ENCODE measurements around the gene DLX6. TPM values are rescaled to one million over a fixed set of nuclear protein-coding genes. Genes with fewer than 3 reads are reported as not detected.
A peak's percentile ranks its signal among the peaks of the same experiment; 100 is the strongest.

DLX6 gene
- total RNA-seq, 1 experiment from 2014 or later: 17.9 TPM

- Histone ChIP-seq H3K9me3 (ENCODE audit: low read depth, low read length, poor library complexity, severe bottlenecking) (no peaks in the 10 kb centered on the region), H3K27ac (ENCODE audit: low read depth, low read length, poor library complexity, severe bottlenecking) (peak overlapping the region; percentile 81), H3K36me3 (ENCODE audit: insufficient read depth, low read length, poor library complexity, severe bottlenecking) (peaks cover 14% of the 10 kb centered on the region), H3K27me3 (replicated peaks; ENCODE audit: insufficient read depth, low read depth, low read length, poor library complexity) (peaks cover 10% of the 10 kb centered on the region), H3K4me3 (ENCODE audit: low read depth, low read length, poor library complexity, severe bottlenecking) (peak overlapping the region; percentile 57), H3K4me1 (ENCODE audit: insufficient read depth, low read length, poor library complexity, severe bottlenecking) (peaks cover 25% of the 10 kb centered on the region)
- intact Hi-C loops (cut with micrococcal nuclease; ENCODE audit: unreplicated experiment): loop anchor here (5.0 to 10.0 kb wide), 2 partner anchors 61 to 189 kb away; no protein-coding TSS in a partner anchor
- no TSS peak for BruUV-seq (replicated peaks)
- TF ChIP-seq CTCF (conservative IDR thresholded peaks at IDR 0.05; ENCODE audit: low read depth, low read length) (no peak), EZH2 (IDR thresholded peaks at IDR 0.05; ENCODE audit: borderline replicate concordance, low read depth, low read length, poor library complexity, severe bottlenecking) (no peak)
- ChIA-PET POLR2A (ENCODE audit: low non-redundant PET) (interaction anchor here (0.6 kb wide), 1 partner anchor 13 kb away, joined by 5 read pairs; no protein-coding TSS in a partner anchor), CTCF (interaction anchor here (1.3 to 1.5 kb wide), 2 partner anchors 18 to 21 kb away, joined by 4 to 9 read pairs; partner anchors contain the start of gene DLX5)
- peak; percentile 75 for DNase-seq (ENCODE audit: low spot score)
Measured at GRCh38 chr7:97006055-97006815, 882 bp downstream of the DLX6 start.

- DNase-seq (ENCODE audit: low spot score): no peak
- no peaks in the 10 kb centered on the region for H3K9me3 ChIP-seq (ENCODE audit: low read depth, low read length, poor library complexity, severe bottlenecking)
- H3K4me1 ChIP-seq (ENCODE audit: insufficient read depth, low read length, poor library complexity, severe bottlenecking): peaks cover 31% of the 10 kb centered on the region
- intact Hi-C loops (cut with micrococcal nuclease; ENCODE audit: unreplicated experiment): loop anchor here (5.0 to 10.0 kb wide), 2 partner anchors 62 to 190 kb away; no protein-coding TSS in a partner anchor
- no TSS peak for BruUV-seq (replicated peaks)
- H3K4me3 ChIP-seq (ENCODE audit: low read depth, low read length, poor library complexity, severe bottlenecking): peak overlapping the region; percentile 57
- H3K27me3 ChIP-seq (replicated peaks; ENCODE audit: insufficient read depth, low read depth, low read length, poor library complexity): peaks cover 17% of the 10 kb centered on the region
- H3K27ac ChIP-seq (ENCODE audit: low read depth, low read length, poor library complexity, severe bottlenecking): peak overlapping the region; percentile 81
- no peak for TF ChIP-seq EZH2 (IDR thresholded peaks at IDR 0.05; ENCODE audit: borderline replicate concordance, low read depth, low read length, poor library complexity, severe bottlenecking)
- TF ChIP-seq CTCF (conservative IDR thresholded peaks at IDR 0.05; ENCODE audit: low read depth, low read length): no peak
- H3K36me3 ChIP-seq (ENCODE audit: insufficient read depth, low read length, poor library complexity, severe bottlenecking): peaks cover 14% of the 10 kb centered on the region
- POLR2A ChIA-PET (ENCODE audit: low non-redundant PET): interaction anchor here (0.6 kb wide), 1 partner anchor 1377 kb away, joined by 8 read pairs; no protein-coding TSS in a partner anchor
- CTCF ChIA-PET: no interaction called here
Measured at GRCh38 chr7:97006816-97007582, 1.6 kb downstream of the DLX6 start.

DNA sequence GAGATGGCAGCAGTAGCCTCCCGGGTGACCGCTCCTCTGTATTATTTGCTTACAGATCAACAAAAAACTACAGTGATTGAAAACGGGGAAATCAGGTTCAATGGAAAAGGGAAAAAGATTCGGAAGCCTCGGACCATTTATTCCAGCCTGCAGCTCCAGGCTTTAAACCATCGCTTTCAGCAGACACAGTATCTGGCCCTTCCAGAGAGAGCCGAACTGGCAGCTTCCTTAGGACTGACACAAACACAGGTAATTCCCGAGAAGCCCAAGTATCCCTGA lies 2.2 kb downstream of the DLX6 start:
- Histone ChIP-seq H3K4me1 (ENCODE audit: insufficient read depth, low read length, poor library complexity, severe bottlenecking) (peaks cover 36% of the 10 kb centered on the region), H3K27me3 (replicated peaks; ENCODE audit: insufficient read depth, low read depth, low read length, poor library complexity) (peaks cover 23% of the 10 kb centered on the region), H3K9me3 (ENCODE audit: low read depth, low read length, poor library complexity, severe bottlenecking) (no peaks in the 10 kb centered on the region), H3K4me3 (ENCODE audit: low read depth, low read length, poor library complexity, severe bottlenecking) (peak overlapping the region; percentile 57), H3K36me3 (ENCODE audit: insufficient read depth, low read length, poor library complexity, severe bottlenecking) (peaks cover 14% of the 10 kb centered on the region), H3K27ac (ENCODE audit: low read depth, low read length, poor library complexity, severe bottlenecking) (peak overlapping the region; percentile 81)
- no peak for TF ChIP-seq CTCF (conservative IDR thresholded peaks at IDR 0.05; ENCODE audit: low read depth, low read length)
- ChIA-PET CTCF (no interaction called here), POLR2A (ENCODE audit: low non-redundant PET) (interaction anchor here (0.6 kb wide), 1 partner anchor 1377 kb away, joined by 8 read pairs; no protein-coding TSS in a partner anchor)
- intact Hi-C loops (cut with micrococcal nuclease; ENCODE audit: unreplicated experiment): loop anchor here (5.0 to 10.0 kb wide), 2 partner anchors 63 to 190 kb away; no protein-coding TSS in a partner anchor
- DNase-seq (ENCODE audit: low spot score): no peak
- BruUV-seq (replicated peaks): no TSS peak
